Measurements from ENCODE around the gene ZNF354B. TPM values are rescaled to one million over a fixed set of nuclear protein-coding genes. Genes with fewer than 3 reads are reported as not detected.
"Not testable (repeated sequence)": the region's sequence is repeated elsewhere in the genome, so short reads cannot be mapped to it uniquely, and the experiment has no call there.

ZNF354B gene
- total and polyA plus RNA-seq, 10 donors, result 9.0 to 26.2 (median 16.7) TPM

- WGBS, 5 donors, result 94 to 98% (median 95%) methylated on average over 1 of the region's 1 CpG
- H3K4me1 ChIP-seq, result no peaks in the 10 kb centered on the region
- TF ChIP-seq POLR2A (IDR thresholded peaks at IDR 0.05) (no peak), CTCF (IDR thresholded peaks at IDR 0.05 in 8 of 11, conservative IDR thresholded peaks at IDR 0.05 in 3 of 11) (no peak), POLR2AphosphoS5 (IDR thresholded peaks at IDR 0.05) (no peak)
- H3K27me3 ChIP-seq (replicated peaks in 1 of 7), result no peaks in the 10 kb centered on the region
- H3K9me3 ChIP-seq, result peaks cover 4 to 82% (median 67%) of the 10 kb centered on the region in 8 donors
- H3K36me3 ChIP-seq, result peaks cover 20 to 100% (median 91%) of the 10 kb centered on the region in 6 donors
- no peak overlapping the region for H3K4me3 ChIP-seq
- DNase-seq, result no peak
- no peak overlapping the region for H3K27ac ChIP-seq
- intact Hi-C loops (cut with DNase I; ENCODE audit: low total_unique reads), result no loop called here
These were observed 12.5 kb downstream of the ZNF354B start for GRCh38 chr5:178872302-178872701.

GRCh38 chr5:178883115-178883694, 23.5 kb downstream of the ZNF354B start:
- H3K27ac ChIP-seq; H3K4me1 ChIP-seq; H3K4me3 ChIP-seq; H3K27me3 ChIP-seq (replicated peaks in 1 of 7); intact Hi-C loops (cut with DNase I; ENCODE audit: low total_unique reads); DNase-seq: not testable (repeated sequence)
- Histone ChIP-seq H3K36me3 (peaks cover 22 to 100% (median 92%) of the 10 kb centered on the region in 6 donors), H3K9me3 (peaks cover 47 to 100% (median 100%) of the 10 kb centered on the region in 8 donors)
- 93 to 99% (median 97%) methylated on average over 4 of the region's 4 CpGs for WGBS, 5 donors

- no peak overlapping the region for H3K4me3 ChIP-seq
- intact Hi-C loops (cut with DNase I; ENCODE audit: low total_unique reads), result no loop called here
- peaks cover 50 to 100% (median 100%) of the 10 kb centered on the region in 8 donors for H3K9me3 ChIP-seq
- WGBS, 5 donors, result 97 to 100% (median 99%) methylated on average over 6 of the region's 6 CpGs
- no peak overlapping the region for H3K27ac ChIP-seq
- H3K27me3 ChIP-seq (replicated peaks in 1 of 7), result no peaks in the 10 kb centered on the region
- DNase-seq, result no peak
- H3K4me1 ChIP-seq, result no peaks in the 10 kb centered on the region
- TF ChIP-seq CTCF (IDR thresholded peaks at IDR 0.05 in 8 of 11, conservative IDR thresholded peaks at IDR 0.05 in 3 of 11) (no peak), POLR2AphosphoS5 (IDR thresholded peaks at IDR 0.05) (no peak), POLR2A (IDR thresholded peaks at IDR 0.05) (no peak)
- H3K36me3 ChIP-seq, result peaks cover 22 to 100% (median 88%) of the 10 kb centered on the region in 6 donors
These were observed 24.2 kb downstream of the ZNF354B start for GRCh38 chr5:178883815-178884430.

GRCh38 chr5:178895615-178896571, 36.1 kb downstream of the ZNF354B start, which contains the start of gene ZFP2:
ZFP2 (plus strand) TSS chr5:178895913; CDS start chr5:178931314, 35,401 bp downstream.
- 3 to 13% (median 5%) methylated on average over 38 to 79 of the region's 79 CpGs for WGBS, 5 donors
- Histone ChIP-seq H3K27ac (peak within 1 kb of the TSS in 7 of 8 donors; percentile 18 to 72 (median 65)), H3K9me3 (peaks cover 0 to 86% (median 23%) of the 10 kb centered on the region in 8 donors), H3K4me3 (peak within 1 kb of the TSS; percentile 51 to 81 (median 66)), H3K27me3 (replicated peaks in 1 of 7) (peaks cover 0 to 12% (median 0%) of the 10 kb centered on the region in 7 donors), H3K36me3 (no peaks in the 10 kb centered on the region), H3K4me1 (peaks cover 0 to 18% (median 4%) of the 10 kb centered on the region in 6 donors)
- intact Hi-C loops (cut with DNase I; ENCODE audit: low total_unique reads), result no loop called here
- DNase-seq, result peak; percentile 90
- TF ChIP-seq POLR2AphosphoS5 (IDR thresholded peaks at IDR 0.05), result peak; percentile 74 to 85 (median 81)
- TF ChIP-seq CTCF (IDR thresholded peaks at IDR 0.05 in 8 of 11, conservative IDR thresholded peaks at IDR 0.05 in 3 of 11), result no peak
- TF ChIP-seq POLR2A (IDR thresholded peaks at IDR 0.05), result peak in 1 of 3 donors; percentile 10
